NCI-H1048 (cell line): Measurements from ENCODE around the gene DIP2C.

Source experiments
- DNase-seq: peaks from one replicate; lab custom pipeline; 2025; lab: John Stamatoyannopoulos, UW

Gene DIP2C

DNA sequence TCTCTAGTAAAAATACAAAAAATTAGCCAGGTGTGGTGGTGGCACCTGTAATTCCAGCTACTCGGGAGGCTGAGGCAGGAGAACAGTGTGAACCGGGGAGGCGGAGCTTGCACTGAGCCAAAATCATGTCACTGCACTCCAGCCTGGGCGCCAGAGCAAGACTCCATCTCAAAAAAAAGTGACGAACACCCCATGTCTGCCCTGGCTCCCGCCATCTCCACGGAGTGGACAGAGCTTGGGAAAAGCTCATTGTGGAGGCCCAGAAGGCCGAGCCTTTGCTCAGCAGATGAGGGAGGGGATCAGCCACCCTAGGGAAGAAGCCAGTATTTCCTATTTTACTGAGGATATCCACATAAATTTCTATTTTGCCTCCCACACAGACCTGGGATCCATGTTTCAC is 136.8 kb downstream of the DIP2C start:
- no peak for DNase-seq

DNA sequence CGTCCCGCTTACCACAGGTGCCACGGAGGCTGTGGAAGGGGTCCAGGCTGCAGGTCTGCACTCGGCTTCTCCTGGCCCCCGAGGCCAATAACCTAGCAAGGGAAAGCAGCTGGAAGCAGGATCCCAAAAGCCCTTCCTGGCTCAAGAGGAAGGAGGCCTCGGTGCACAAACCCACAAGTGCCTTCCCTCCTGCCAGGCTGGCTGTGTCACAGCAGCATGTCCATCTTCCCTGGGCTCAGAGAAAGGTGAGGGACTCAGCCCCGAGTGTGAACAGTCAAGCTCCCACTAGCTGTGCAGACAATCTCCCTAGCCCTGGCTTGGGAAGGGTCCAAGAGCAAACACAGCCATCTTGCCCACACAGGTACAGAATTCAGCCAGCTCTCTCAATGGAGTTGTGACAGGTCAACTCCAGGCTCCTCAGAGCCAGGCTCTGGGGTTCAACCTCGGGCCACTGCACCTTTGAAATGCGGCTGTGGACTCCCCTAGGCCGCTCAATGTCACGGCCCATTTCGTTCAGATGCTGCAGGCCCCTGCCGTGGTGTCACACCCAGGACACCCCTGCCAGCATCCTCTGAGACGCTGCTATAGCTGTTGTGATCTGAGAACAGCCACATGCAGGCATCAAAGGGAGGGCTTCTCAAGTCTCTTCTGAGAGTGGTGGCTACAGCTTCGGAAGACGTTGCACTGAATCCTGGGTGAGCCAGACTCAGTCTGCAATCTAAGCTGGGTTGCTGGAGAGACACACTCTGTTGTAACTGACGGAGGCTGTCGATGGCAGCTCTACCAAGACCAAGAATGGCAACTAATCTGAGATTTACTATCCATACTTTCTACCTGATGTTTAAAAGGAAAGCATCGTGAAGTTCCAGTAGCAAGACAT is 137.9 kb downstream of the DIP2C start:
- no peak for DNase-seq

DNA sequence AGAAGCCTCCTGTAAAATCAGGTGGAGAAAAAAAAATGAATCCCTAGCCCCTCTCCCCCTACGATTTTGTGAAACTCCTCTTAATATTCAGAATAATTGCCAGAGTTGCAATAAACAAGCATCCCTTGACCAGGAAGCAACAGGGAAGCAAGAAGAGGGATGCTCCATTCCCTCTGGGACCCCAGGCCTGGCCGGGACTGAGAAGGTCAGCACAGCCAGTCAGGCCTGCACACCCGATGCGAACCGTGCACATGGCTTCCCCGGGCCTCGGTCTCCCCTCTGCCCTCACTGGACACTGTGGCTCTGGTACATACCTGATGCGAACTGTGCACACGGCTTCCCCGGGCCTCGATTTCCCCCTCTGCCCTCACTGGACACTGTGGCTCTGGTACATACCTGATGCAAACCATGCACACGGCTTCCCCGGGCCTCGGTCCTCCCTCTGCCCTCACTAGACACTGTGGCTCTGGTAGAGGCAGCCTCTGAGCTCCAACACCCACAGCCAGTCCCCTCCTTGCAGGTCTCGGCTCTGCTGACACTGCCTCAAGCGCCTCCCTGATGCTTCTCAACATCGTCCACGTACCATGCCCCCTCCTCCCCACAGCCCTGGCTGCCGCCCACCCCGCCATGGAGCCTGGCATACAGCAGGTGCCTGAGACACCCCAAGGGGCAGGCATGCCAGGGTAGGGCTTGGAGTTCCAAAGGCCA is 138.6 kb downstream of the DIP2C start:
- DNase-seq = no peak

DNA sequence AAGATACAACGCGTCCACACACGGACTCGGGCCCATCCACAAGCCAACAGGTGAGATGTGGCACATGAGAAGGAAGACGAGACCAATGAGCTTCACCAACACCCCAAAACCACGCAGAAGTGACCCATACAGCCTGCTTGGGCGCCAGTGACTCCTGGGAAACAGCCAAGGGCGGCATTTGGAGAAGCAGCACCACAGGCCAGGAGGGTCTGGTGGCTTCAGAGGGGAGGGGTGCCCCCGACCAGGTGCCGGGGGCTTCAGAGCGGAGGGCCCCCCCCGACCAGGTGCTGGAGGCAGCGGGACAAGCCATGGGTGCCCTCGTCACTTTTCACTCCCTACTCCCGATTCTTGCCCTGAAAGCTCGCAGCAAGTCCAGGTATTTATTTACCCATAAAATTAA is 140.1 kb downstream of the DIP2C start:
- no peak for DNase-seq

DNA sequence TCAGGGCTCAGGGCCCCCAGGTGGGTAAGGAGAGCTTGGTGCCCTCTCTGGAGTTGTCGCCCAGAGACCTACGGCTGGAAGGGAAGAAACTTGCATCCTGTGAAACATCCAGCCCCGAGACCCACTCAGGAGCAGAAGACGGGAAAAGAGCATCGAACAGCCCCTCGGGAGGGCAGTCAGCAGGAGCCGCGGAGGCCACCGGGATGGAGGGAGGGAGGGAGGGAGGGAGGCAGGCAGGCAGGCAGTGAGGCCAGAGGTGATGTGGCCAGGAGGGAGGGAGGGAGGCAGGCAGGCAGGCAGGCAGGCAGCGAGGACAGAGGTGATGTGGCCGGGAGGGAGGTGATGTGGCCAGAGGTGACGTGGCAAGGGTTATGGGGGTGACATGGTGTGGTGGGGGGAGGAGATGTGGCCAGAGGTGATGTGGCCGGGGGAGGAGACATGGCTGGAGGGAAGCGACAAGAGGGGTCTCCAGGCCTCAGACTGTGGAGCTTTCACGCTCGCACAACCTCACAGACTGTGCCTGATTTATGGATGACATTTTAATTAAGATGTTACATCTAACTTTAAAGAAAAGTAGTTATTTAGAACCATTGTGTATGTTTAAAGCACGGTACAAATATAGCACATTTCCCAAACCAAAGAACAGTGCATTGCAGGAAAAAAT is 141.1 kb downstream of the DIP2C start:
- no peak for DNase-seq

DNA sequence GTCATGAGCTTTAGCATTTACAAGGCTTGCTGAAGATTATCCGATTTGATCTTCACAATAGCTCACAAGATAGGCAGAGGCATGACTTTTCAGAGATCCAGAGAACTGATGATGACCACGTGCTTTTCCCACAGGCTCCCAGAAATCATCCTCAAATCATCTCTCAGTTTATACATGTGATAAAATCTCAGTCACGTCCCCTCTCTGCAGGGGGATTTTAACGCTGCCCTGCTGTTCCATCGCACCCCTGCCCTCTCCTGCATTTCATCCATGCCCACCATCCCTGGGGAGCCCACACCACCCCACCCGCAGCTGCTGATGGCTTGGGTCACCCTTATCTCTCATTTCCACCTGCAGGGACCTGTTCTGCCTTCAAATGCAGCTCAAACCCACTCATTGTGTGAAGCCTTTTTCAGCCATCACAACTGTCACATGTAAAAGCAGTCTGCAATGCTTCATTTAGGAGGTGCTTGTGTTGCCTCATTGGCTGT is 141.8 kb downstream of the DIP2C start:
- DNase-seq = no peak

DNA sequence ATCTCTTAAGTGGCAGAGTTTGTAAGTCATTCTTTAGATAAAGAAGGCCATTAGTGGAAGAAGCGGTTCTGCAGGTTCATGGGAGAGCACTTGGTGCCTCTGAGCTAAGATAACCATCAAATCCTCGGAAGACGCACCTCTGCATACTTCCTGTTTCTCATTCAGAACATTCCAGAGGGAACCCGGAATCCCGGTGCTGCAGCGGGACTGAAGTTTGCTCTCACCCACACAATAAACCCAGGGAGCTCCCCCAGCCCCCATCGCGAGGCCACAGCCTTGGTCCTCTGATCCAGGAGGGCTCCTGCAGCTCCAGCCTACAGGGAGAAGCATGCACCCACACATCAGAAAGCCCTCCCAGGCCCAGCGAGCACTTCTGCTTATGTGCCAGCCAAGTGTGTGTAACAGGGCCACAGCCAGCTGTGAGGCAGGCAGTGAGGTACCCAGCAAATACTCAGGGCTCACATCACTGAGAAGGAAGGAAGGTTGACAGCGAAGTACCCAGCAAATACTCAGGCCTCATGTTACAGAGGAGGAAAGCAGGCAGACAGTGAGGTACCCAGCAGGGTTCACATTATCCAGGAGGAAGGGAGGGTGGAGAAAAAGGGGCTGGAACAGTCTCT is 142.4 kb downstream of the DIP2C start:
- no peak for DNase-seq

DNA sequence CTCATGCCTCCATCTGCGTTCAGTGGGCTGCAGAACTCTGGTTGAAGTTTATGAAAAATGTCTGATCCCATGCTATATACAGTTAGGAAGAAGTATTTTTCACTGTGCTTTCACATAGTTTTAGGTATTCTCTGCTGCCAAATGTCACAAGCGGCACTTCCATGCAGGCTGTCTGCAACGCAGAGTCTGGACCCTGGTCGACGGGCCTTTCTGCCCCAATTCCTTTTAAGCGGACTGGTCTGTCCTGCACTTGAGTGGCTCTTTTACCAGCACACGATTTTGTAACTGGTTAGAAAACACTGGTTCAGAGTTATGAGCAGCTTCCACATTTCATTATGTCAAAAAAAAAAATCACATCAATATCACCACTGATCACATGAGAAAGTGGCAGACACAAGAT is 143.0 kb downstream of the DIP2C start:
- DNase-seq = no peak

DNA sequence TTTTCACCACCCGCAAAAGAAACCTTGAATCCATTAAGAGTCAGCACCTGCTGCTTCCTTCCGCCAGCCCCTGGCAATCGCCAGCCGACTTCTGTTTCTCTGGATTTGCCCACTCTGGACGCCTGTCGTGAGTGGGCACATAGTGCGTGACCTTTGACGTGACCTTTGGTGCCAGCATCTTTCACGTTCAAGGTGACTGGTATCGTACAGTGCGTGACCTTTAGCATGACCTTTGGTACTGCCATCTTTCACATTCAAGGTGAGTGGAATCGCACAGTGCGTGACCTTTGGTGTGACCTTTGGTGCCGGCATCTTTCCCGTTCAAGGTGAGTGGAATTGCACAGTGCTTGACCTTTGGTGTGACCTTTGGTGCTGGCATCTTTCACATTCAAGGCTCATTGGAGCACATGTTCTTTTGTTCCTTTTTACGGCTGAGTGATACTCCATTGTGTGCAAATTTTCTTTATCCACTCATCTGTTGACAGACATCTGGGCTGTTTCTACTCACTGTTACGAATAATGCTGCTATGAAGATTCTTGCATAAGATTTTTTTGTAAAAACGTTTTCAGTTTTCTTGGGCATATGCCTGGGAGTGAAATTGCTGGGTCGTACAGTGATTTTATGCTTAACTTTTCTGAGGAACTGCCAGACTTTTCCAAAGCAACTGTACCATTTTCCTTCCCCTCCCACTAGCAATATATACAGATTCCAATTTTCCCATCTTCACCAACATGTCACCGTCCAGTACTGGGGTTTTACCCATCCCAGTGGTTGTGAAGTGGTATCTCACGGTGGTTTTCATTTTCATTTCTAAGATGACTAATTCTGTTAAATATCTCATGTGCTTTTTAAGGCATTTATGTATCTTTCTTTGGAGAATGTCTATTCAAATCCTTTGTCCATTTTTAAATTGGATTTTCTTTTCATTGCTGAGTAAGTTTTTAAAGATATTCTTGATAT is 145.3 kb downstream of the DIP2C start:
- DNase-seq = no peak

DNA sequence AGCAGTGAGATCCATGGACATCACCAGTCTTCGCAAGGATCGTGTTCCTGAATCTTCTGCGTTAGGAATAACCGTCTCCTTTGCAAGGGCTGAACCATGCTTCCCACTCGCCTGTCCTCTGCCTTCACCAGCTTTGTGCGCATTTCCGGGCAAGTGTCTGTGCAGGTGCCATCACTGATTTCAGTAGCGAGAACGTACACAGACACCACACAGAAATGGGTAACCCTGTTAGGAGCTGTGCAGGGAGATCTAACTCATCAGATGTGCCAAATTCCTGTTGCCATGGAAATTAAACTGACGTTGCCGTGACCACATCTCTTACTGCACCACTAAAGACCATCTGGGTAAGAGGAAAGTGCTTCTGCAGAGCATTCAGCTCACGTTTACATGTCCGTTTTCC is 146.3 kb downstream of the DIP2C start:
- DNase-seq = no peak

DNA sequence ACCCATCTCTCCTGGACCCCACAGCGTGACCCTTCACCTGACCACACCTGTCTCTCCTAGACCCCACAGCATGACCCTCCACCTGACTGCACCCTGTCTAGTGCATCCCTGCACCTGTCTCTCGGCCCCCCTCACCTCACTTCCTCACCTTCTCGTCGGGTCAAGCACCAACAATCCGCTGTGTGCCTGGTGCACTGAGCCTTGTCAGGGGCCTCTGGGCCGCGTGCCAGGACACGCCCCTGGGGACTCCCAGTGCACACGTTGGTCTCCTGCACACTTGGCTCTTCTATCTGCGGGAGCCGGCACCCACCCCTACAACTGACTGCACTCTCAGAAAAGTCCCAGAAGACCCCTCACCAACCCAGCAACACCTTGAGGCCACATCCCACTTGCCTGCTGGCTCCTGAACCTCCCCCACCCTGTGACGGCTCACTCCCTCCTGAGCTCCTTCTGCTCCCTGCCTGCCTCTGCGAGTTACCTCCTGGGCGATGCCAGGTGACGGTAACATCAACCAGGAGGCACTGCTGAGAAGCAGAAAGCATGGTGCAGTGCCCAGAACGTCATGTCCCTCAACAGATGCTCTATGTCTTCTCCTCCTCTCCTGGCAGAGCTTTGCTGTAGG is 147.6 kb downstream of the DIP2C start:
- no peak for DNase-seq

DNA sequence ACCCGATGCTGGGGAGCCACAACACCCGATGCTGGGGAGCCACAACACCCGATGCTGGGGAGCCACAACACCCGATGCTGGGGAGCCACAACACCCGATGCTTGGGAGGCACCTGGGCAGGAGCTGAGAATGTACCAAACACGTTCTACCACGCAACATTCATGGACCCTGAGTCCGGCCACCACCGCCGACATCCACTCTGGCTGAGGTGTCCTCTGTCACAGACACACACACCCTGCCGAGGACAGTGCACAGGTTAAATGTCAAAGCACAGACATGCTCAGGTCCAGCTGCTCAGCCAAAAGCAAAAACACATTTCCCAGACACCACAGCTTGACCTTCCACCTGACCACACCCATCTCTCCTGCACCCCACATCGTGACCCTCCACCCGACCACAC is 148.4 kb downstream of the DIP2C start:
- no peak for DNase-seq

DNA sequence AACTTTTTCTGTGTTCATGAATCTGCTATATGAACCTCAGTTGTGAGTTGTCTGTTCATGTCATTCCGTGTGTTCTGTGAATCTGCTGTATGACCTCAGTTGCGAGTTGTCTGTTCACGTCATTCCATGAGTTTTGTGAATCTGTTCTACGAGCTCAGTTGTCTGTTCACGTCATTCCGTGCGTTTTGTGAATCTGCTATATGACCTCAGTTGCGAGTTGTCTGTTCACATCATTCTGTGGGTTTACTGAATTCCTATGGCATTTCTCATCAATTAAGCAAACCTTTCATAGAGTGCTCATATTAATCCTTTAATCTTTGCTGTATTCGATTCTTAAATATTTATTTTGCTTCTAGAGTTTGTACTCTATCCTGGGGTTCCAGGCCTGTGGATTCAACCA is 150.6 kb downstream of the DIP2C start:
- DNase-seq = no peak

DNA sequence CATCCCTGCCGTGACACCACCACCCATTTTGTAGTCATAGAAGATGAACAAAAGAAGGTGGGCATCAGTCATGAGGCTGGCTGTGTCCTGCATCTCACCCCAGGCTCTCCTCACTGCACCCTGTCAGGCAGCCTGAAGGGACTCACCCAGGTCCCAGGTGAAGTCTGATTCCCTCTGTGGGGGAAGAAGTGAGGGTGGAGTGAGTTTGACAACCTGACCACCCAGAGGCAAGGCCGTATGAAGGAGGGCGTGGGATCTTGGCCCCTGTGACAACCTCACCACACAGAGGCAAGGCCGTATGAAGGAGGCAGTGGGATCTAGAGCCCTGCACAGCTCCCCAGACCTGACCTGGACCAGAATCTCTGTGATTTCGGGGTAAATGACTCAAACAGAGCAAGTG is 152.5 kb downstream of the DIP2C start:
- no peak for DNase-seq

DNA sequence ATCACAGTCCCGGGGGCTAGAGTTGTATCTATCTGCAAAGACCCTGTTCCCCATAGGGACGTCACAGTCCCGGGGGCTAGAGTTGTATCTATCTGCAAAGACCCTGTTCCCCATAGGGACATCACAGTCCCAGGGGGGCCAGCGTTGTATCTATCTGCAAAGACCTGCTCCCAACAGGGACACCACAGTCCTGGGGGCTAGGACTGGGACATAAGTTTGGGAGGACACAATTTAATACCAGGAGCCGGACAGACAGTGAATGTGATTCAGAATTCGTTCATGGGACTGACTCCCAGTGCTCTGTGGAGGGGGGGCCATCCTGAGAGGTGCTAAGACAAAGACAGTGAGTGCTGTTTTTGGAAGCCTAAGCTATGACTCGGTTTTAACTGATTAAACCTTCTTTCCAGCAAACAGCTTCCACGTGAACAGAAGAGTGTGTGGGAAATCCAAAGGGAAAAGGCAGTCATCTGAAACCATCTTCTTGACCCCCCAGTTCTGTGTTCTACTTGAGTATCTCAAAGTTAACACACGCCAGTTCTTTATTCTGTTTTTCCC is 153.0 kb downstream of the DIP2C start:
- no peak for DNase-seq

DNA sequence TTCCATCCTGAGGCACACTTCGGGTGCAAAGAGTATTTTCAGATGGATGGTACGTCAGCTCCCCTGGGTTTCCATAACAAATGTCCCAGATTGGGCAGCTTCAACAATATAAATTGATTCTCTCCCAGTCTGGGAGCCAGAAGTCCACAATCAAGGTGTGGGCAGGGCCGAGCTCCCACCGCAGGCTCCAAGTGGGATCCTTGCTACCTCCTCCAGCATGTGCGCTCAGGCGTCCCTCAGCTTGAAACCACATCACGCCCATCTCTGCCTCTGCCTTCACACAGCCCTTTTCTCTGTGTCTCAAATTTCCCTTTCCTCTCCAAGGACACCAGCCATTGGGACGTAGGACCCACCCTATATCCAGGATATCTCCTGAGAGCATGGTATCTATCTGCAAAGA is 153.5 kb downstream of the DIP2C start:
- DNase-seq = no peak

DNA sequence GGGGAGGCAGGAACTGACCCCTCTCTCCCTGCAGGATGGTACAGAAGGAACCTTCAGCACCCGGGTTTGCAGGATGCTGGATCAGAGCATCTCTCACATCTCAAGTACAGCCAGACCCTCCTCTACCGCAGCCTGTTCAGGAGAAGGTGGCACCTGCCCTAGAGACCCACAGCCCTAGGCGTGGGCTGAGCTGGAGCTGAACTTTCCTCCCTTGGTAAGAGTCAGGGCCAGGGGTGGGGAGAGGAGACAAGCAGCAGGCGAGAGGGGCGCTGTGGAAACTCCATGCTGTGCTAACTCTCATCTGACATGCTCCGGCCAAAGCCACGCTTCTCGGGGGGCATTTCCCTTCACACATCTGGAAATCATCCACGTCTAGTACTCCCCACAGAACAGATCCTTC is 154.4 kb downstream of the DIP2C start:
- no peak for DNase-seq

DNA sequence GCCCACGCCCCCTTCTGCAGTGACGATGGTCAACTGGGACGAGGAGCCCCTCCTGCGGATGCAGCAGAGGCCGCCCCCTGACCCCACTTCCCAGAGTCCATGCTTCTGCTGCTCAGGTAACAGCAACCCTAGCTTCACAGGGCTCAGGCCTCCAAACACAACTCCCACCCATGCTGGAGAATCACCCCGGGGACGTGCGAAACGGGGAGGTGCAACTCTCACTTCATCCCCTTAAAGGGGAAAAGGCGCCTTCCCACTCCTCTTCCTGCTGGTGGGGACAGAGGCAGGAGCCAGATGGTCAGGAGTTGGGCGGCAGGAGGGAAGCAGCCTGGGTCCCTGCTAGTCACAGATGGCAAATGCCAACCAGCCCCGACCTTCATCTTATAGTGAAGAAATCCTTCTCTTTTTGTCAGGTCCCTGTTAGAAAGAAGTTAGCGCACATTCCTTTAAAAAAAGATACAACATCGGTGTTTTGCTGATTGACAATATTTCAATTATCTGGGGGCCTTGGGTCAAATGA is 155.4 kb downstream of the DIP2C start:
- no peak for DNase-seq

DNA sequence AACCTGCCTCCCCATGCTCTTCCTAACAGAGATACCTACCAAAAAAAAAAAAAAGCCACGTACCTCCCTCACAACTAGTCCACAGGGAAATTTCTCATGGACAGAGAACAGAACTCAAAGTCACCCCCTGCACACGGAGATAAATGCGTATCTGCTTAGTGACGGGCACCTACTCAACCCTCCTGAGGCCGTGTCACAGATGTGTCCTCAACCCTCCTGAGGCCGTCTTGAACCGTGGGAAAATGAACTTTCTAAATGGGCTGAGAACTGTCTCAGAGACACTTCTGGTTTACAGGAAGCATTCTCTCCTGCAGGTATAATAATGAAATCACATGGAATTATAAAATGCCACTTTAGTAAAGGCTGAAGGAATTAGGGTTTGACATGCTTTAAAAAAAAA is 155.9 kb downstream of the DIP2C start:
- DNase-seq = no peak

DNA sequence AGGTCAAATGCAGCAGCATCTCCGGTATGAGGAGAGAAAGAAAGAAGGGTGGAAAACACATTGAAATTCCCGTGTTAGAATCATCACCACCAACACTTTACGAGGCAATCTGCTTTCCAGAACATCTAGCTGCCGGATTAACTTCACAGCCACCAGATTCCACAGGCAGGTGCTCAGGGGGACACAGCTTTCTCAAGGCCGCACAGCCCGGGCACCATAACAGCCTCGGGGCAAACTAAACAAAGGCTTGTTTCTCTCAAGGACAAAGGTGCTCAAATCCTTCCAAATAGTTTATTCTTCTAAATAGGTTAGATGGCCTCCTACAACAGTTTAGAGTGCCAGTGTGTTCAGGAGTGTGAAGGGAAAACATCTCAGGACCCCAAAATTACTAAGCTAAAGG is 156.3 kb downstream of the DIP2C start:
- no peak for DNase-seq
